Measurements from ENCODE around the gene ZNF608.

Gene ZNF608

DNA sequence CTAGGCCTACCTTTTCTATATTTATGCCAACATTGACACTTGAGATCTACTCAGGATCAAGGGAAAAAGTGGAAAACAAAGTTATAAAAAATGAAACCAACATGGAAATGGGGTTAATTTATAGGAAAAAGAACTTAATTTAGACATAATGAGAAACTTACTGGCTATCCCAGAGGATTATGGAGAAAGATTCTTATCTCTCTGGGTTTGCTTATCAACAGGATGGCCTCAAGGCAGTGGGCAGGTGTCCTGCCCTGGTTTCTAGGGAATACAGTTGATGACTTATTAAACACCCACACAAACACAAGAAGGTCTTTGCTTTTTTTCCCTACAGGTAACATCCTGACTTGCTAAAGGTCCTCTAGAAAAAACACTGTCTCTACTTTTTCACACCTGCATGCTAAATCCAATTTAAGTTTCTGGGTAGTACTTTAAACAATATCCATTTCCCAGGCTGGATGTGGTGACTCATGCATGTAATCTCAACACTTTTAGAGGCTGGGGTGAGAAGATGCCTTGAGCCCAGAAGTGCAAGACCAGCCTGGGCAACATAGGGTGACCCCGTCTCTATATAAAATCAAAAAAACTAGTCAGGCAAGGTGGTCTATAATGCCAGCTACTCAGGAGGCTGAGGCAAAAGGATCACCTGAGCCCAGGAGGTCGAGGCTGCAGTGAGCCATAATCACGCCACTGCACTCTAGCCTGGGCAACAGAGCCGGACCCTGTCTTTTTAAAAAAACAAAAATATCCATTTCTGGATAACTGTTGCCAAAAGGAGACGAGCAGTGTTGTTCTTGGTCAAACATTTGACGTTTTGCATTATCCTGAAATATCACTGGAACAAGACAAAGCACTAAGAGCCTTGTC, 6.6 kb upstream of the ZNF608 start:
- DNase-seq, result no peak

GRCh38 chr5:124751031-124751430, 4.6 kb upstream of the ZNF608 start:
- DNase-seq, result no peak

DNA sequence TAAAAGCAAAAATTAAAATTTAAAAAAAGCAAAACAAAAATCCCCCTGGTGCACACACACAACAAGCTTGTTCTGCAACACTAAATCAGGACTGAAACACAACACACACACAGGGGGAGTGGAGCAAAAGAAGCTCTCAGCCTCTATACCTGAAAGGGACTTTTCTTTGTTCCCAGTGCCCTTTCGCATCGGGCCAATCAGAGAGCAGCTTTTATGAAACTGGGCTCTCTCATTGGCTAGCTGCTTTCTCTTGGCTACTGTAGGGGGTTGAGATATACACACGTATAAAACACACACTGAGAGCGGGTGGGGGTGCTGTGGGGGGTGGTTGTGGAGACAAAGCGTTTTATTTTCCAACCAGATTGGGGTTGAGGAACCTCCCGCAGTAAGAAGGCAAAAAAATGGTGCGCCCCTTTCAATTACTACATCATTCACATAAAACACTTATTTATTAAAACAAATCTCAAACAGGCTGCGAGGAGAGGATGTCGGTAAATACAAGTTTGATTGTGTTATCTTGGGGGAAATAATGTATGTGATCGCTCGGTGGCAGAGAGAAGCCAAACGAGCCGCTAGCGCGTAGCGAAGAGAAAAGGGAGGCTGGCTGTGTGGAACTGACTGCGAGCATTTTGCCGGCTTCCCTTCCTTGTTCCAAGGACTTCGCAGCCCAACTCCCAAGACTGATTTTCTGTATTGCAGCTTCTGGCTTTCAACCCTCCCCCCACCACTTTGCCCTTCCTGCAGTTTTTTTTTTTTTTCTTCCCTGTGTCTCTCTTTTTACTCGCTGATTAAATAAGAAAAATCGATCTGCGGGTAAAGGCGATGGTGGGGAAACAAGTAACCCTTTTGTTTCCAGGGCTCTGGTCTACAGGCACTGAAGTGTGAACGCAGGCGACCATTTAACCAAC, 2.5 kb upstream of the ZNF608 start:
- peak; percentile 83 for DNase-seq

DNA sequence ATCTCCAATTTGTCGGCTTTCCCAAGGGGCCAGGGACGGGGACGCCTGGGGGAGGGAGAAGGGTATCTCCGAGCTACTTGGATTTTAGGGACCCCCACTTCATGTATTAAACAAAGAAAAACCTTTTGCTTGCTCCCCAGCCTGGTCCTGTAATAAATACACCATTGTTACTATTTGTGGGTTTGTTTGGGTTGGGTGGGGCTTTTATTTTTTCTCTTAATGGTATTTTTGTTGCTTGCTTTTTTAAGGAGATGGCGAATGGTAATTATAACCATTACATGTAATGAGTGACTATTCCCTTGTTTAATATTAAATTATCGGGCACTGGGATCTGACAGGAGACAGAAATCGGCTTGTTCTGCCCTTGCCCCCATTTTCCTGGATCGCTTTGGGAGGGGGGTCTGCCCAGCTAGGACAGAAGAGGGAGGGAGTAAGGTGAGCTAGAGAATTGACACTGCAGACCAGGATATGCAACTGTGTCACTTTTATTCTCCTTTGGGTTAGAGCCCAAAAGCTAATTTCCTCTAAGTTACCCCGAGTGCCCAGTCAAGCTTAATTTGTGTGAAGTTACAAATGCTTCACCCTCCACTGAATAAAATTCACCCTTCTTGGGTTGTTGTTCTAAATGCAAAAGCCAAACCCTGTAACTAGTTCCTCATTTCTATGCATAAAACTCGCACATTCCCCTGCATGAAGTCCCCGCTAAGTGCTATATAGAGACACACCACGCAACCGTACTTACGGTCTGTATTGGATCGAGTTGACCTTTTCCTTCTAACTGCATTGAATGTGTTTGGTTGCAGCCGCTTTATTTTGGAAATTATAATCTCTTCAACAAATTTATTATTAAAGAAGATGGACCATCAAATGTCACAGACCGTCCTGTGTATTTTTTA, 1.6 kb upstream of the ZNF608 start:
- peak; percentile 51 for DNase-seq

DNA sequence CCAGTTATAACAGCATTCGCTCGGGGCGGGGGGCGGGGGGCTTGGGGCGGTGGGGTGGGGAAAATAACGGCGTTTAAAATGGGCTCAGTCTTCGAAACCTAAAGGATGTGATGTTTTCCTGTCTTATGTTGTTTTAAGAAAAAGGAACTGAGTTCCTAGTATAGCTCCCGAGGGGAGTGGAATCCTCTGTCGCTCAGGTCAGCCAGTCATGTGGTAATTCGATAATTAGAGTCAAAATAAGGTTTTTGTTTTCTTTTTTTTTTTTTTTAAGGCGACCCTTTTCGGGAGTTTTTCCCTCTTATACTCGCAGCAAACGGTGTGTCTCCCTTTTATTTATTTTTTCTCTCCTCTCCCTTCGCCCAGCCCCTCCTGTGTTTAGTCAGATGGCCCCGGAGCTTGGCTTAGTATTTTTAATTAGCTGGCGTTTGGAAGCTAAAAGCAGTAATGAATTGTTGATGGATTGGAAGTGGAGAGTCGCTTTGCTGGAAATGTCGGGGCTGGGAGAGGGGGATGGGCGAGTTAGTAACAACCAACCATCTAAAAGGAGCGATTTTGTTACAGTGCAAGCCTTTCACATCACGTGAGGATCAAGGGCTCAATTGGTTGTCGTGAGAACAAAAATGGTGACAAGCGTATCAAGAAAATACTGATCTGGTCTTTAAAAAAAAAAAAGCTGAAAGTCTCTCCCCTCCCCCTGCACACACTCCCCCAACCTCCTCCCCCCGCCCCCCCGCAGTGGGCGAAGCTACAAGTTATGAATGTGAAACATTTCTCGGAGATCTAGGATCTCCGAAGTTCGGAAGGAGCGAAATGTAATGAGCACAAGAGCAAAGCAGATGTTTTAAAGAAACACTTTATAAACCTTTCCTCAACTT, 714 bp upstream of the ZNF608 start:
- peak; percentile 73 for DNase-seq

DNA sequence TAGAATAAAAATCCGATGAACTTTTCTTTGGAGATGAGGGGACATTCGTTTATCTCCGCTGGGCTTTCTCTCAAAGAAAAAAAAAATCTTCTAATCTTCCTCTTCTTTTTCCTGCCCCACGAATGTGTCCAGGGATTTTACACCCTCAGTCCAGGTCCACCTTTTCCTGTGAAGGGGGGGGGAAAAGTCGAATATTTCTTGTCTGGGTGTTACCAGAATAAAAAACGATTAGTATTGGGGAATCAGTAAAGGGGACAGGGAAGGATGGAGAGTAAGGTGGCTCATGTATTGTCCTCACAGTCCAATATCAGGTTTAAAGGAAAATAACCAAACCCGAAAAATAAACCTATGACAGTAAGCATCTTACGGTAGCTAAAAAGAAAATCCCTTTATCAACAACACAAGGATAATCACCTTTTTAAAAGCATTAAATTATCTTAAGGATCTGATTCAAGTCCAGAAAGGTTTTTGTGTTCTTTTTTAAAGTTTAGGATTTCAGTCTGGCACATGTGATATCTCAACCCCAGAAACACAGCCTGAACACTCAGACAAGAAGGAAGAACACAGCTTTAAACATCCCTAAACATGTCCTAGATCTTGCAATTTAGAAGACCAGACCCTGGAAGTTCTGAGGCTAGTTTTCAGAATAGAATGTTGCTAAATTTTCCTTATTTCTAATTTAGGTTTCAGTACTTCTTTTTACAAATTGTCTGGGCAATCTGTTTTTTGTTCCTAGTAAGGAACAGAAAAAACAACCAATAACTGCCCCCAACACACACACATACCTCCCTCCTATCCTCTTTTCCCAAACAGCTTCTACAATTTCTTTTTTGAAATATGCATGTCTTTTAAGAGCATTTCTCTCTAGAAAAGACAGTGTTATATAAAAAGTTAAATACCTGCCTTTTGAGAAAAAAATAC, 1.2 kb downstream of the ZNF608 start:
- DNase-seq, result no peak

DNA sequence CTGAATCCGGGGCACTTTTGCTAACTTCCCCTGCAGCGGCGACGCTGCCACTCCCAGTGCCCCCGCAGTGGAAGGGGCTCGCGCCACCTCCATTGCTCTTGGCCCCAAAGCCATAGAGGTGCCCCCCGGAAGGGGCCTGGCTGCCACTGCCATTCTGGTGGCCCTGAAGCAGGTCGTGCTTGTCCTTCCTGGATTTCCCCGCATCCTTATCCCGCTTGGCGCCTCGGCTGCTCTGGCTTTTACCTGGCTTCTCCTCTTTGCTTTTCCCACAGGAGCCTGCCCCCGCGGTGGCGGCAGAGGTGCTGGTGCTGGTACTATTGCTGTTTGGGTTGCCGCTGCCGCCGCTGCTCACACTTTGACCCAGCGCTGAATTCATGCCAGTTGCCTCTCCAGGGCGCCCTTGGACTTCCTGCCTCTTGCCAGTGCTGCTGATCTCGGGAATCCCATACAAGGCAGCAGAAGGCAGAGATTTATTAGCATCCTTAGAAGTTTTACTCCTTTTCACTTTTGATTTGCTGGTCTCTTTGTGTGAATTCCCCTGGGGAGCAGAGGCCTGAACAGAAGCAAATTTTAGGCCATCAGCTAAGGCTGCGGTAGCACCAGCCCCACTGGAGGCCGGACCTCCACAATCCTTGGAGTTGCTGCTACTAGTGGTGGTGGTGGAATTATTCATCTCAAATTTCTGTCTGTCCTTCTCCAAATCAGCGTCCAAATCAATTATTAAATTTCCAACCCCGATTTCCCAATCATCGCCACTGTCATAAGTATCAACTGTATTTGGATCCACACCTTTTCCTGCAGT, 2.1 kb downstream of the ZNF608 start:
- no peak for DNase-seq

DNA sequence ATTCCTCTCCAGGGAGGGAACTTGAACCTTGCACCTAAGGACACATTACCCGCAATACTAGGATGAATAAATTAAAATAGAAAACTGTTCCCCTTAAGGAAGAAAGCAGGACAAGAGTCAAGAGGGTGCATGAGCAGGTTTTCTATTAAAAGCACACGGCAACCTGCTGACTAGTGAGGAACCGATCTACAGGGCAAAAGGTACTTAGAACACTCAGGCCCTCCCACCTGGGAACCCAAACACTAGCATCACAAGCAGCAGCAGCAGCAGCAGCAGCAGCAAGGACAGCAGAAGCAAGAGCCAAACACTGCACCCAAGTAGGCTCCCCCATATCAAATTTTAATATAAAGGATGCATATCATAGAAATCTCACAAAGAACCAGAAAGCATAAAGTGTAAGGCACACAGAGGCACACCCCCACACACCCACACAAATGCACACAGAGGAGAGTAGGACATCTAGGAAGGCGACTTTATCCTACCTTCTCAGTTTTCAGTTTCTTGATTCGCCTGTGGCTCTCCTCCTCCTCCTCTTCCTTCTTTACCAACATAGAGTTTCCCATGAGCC, 2.8 kb downstream of the ZNF608 start:
- peak; percentile 30 for DNase-seq

DNA sequence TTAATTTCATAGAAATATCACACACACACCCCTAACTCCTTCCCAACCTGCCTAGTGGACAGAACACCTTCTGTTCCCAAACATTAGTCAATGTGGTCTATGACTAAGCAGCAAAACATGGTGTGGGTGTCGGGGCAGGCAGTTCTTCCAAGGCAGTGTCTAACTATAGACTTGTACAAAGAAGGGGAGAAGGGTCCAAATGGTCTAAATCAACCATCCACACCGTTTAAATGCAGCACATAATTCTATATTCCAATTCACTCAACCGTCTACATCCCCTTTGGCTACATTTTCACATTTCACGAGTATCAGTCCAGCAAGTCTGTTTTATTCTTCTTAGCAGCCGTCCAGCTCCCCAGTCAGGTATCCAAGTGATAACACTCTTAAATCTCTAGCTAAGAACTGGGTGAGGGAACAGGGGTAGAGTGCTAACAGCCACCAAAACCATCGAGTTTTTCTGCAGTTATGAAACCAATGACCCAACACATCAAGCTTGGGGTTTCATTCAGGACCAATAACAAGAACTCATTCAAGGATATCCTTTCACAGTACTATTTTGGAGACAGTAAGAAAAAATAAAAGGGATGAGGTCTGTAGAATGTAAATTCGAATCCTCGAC, 3.3 kb downstream of the ZNF608 start:
- DNase-seq, result no peak

DNA sequence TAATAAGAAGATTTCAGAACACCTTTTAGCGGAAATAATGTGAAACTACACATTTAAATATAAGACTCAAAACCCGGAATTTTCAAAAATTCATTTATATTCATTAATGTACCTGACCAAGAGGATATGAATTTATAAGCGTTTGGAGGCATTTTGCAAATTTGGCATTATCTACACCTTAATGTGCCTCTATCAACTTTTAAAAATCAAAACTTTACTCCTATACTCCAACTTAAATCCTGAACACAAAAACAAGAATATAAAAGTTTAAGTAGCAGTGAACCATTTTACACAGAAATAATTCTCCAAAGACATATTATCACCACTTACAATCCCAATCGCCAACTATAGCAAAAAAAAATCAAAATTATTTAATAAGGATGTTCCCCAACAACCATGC, 3.9 kb downstream of the ZNF608 start:
- no peak for DNase-seq

GRCh38 chr5:124741711-124742496, 4.5 kb downstream of the ZNF608 start:
- DNase-seq, result no peak

GRCh38 chr5:124740991-124741583, 5.4 kb downstream of the ZNF608 start:
- no peak for DNase-seq

- DNase-seq, result no peak
These were observed 6.4 kb downstream of the ZNF608 start for GRCh38 chr5:124740071-124740470.

GRCh38 chr5:124739634-124740025, 6.8 kb downstream of the ZNF608 start:
- no peak for DNase-seq

DNA sequence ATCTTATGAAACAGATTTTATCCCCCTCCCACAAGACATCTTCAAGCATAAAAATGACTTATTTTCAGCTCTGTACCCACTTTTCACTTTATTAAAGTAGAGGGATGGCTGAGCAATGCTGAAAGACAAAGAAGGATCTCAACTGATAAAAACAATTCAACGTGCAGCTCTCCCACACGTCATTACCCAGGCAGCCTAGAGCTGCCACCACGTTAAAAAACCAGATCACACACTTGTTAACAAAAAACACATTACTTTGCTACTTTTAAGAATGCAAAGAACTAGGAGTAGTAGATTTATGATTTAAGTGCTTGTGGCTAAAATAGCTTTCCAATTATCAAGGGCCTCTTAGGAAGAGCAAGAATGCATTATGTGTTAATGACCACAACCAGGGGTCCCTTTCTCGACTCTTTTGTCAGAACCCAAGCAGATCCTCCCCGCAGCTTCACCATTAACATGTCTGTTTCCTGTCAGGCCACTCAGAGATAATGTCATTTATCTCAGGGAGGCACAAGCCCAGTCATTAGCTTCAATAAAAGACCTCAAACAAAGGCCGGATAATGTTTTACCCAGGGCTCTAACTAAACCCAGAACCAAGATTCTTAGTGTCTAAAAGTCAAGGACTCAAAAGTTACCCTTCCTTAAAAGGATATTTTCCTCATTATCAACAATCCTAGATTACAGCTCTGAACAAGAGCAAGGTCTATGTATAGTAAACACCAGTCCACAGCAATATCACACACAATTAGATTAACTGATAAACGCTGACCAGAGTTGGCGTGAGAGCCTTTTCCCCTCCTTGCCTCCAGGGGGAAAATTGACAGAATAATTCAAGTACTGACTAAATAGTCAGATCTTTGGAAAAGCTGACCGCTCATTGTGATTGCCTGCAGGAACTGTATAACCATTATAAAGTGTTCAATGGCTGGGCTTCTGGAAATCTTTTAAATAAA, 7.5 kb downstream of the ZNF608 start:
- DNase-seq, result no peak

GRCh38 chr5:124737651-124738050, 8.8 kb downstream of the ZNF608 start:
- DNase-seq, result no peak

- no peak for DNase-seq
These were observed 9.6 kb downstream of the ZNF608 start for GRCh38 chr5:124736805-124737188.
